NB4 (cell line): ENCODE measurements around the gene MYL3.

Experiments used
- CTCF ChIP-seq: IDR thresholded peaks from one replicate; pipeline ENCODE4 v1.5.1; 2012; ENCODE audit warnings: low read depth, low read length
- MAX ChIP-seq: IDR thresholded peaks from 2 replicates; pipeline ENCODE4 v1.6.1; 2011; ENCODE audit warnings: low read depth, low read length
- MYC ChIP-seq: IDR thresholded peaks from 2 replicates; pipeline ENCODE4 v1.6.1; 2011; ENCODE audit warnings: low read depth, low read length
- POLR2A ChIP-seq: IDR thresholded peaks from 2 replicates; pipeline ENCODE4 v1.6.1; 2011; ENCODE audit warnings: mild to moderate bottlenecking; ENCODE audit not compliant: insufficient read length; ENCODE audit errors: extremely low read depth

GRCh38 chr3:46880884-46881595, 17.8 kb upstream of the MYL3 start:
- TF ChIP-seq CTCF = no peak
- TF ChIP-seq MAX = no peak
- no peak for TF ChIP-seq MYC
- no peak for TF ChIP-seq POLR2A
